Gastroesophageal sphincter (tissue), 4 donors: Measurements from ENCODE around the gene TALDO1. TPM values are rescaled to one million over a fixed set of nuclear protein-coding genes. Genes with fewer than 3 reads are reported as not detected.

Experiments used
- ATAC-seq: fragments of 150-250 bp; one replicate; pipeline ENCODE4 v1.9.1; 2016; ENCODE audit warnings: mild to moderate bottlenecking, moderate library complexity
- H3K27ac ChIP-seq, 4 donors: fragments of 200-600 bp; sonication (generic) in 3 of 4; 1 replicate in 3 of 4; 2 replicates in 1 of 4; pipeline ENCODE4 v1.5.1; 2016 to 2019
- H3K27me3 ChIP-seq: fragments of 200-600 bp; sonication (generic); one replicate; pipeline ENCODE4 v1.5.1; 2019
- H3K36me3 ChIP-seq, 2 donors: fragments of 200-600 bp; sonication (generic); one replicate each; pipeline ENCODE4 v1.5.1; 2019; ENCODE audit warnings: control low read depth in 1 of 2
- H3K4me1 ChIP-seq, 3 donors: fragments of 200-600 bp; sonication (generic); 1 replicate in 2 of 3; 2 replicates in 1 of 3; pipeline ENCODE4 v1.5.1; 2016 to 2019; ENCODE audit warnings: control low read depth in 2 of 3
- H3K4me3 ChIP-seq, 2 donors: fragments of 200-600 bp; sonication (generic); one replicate each; pipeline ENCODE4 v1.5.1; 2019; ENCODE audit warnings: mild to moderate bottlenecking in 1 of 2, moderate library complexity in 1 of 2
- H3K9me3 ChIP-seq, 3 donors: fragments of 200-600 bp; sonication (generic); one replicate each; pipeline ENCODE4 v1.5.1; 2017 to 2019; ENCODE audit warnings: control low read depth in 2 of 3
- CTCF ChIP-seq, 4 experiments: fragments of 200-600 bp in 2 of 4; fragments of 450-650 bp in 2 of 4; sonication (generic) in 1 of 4; IDR thresholded peaks; one replicate each; pipeline ENCODE4 v1.5.1; 2017 to 2019; ENCODE audit warnings: antibody characterized with exemption in 4 of 4, mild to moderate bottlenecking in 2 of 4, moderate library complexity in 2 of 4
- EP300 ChIP-seq: sonication (generic); formaldehyde crosslinking; IDR thresholded peaks from one replicate; pipeline ENCODE4 v1.6.1; 2017; ENCODE audit warnings: antibody characterized with exemption, mild to moderate bottlenecking
- POLR2A ChIP-seq, 2 donors: fragments of 450-650 bp; IDR thresholded peaks; one replicate each; pipeline ENCODE4 v1.6.1; 2017; ENCODE audit warnings: antibody characterized with exemption in 2 of 2, mild to moderate bottlenecking in 2 of 2, moderate library complexity in 1 of 2
- POLR2AphosphoS5 ChIP-seq: sonication (generic); formaldehyde crosslinking; IDR thresholded peaks from one replicate; pipeline ENCODE4 v1.6.1; 2017; ENCODE audit warnings: antibody characterized with exemption
- WGBS, 2 donors: methylation state at CpG; one replicate each; pipeline ENCODE4 v1.1.5; 2018; ENCODE audit warnings: low coverage in 1 of 2; 5-methylcytosine and 5-hydroxymethylcytosine counted together
- total RNA-seq, 4 donors: library from RNA; depleted of rRNA; stranded (reverse); fragments of >200 nt; gene quantifications; one replicate each; pipeline ENCODE4 v1.1.0, GENCODE V29; 2016

TALDO1 gene
- total RNA-seq = 100 to 1,000 TPM; 161 to 201 (median 185) TPM

- Histone ChIP-seq H3K4me1 (peaks cover 0 to 42% (median 15%) of the 10 kb centered on the region in 3 donors), H3K27me3 (no peaks in the 10 kb centered on the region), H3K4me3 (peak within 1 kb of the TSS; percentile 65 to 99), H3K9me3 (no peaks in the 10 kb centered on the region), H3K27ac (peak within 1 kb of the TSS; percentile 51 to 95 (median 86)), H3K36me3 (peaks cover 0 to 3% of the 10 kb centered on the region in 2 donors)
- peak; percentile 99 for ATAC-seq
- TF ChIP-seq EP300 (no peak), POLR2AphosphoS5 (peak; percentile 62), POLR2A (IDR thresholded peaks at IDR 0.05) (peak; percentile 84 to 85), CTCF (IDR thresholded peaks at IDR 0.05) (peak in 3 of 4 experiments; percentile 43 to 55 (median 50))
- 0% methylated on average over 3 of the region's 112 CpGs; no CpG with 5 or more reads in 1 of the 2 donors for WGBS, 2 donors
Measured at GRCh38 chr11:747158-748006, at the start of gene TALDO1. Gene TALDO1, plus strand, starts transcription at chr11:747464. Its CDS starts 18 bp downstream, at chr11:747482.

- ATAC-seq = no peak
- H3K27ac ChIP-seq = peak overlapping the region; percentile 83 to 99 (median 98)
- peaks cover 0 to 38% of the 10 kb centered on the region in 2 donors for H3K36me3 ChIP-seq
- peaks cover 0 to 62% (median 33%) of the 10 kb centered on the region in 3 donors for H3K4me1 ChIP-seq
- no peak for TF ChIP-seq EP300
- TF ChIP-seq POLR2A (IDR thresholded peaks at IDR 0.05) = no peak
- TF ChIP-seq POLR2AphosphoS5 = no peak
- no peak for TF ChIP-seq CTCF (IDR thresholded peaks at IDR 0.05)
- 14 to 40% methylated on average over 1 of the region's 11 CpGs for WGBS, 2 donors
- H3K9me3 ChIP-seq = no peaks in the 10 kb centered on the region
- H3K4me3 ChIP-seq = peak overlapping the region in 1 of 2 donors; percentile 9
- no peaks in the 10 kb centered on the region for H3K27me3 ChIP-seq
Measured at GRCh38 chr11:697811-698311, 49.4 kb upstream of the TALDO1 start.

DNA sequence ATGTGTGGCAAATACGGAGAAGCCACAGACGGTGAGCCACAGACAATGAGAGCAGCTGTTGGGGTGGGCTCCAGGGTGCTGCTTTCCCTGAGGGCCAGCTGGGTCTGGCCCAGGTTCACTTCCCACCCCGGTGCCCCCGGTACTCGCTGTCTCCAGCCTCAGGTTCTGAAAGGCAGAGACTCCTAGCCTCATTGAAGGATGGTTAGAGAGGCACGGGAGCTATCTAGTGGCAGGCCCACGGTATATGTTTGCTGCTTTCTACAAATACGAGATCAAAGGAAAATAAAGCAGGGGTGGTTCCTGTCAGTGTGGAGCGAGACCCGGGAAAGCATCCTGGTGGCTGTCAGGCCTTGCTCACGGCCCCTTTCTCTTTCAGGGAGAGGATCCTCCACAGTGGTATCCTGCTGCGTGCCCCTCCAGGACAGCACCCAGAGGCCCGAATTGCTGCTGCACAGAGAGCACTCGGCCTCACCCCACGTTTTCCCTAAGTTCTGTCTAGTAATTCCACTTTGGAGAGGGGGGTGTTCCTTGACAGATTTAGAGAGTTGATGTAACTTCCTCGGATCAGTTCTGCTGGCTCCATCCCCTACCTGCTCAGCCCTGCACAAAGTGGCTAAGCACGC, 48.7 kb upstream of the TALDO1 start:
- Histone ChIP-seq H3K27me3 (no peaks in the 10 kb centered on the region), H3K4me1 (peaks cover 0 to 62% (median 29%) of the 10 kb centered on the region in 3 donors), H3K9me3 (no peaks in the 10 kb centered on the region), H3K27ac (peak overlapping the region in 3 of 4 donors; percentile 98 to 99 (median 99)), H3K36me3 (peaks cover 0 to 46% of the 10 kb centered on the region in 2 donors), H3K4me3 (no peak overlapping the region)
- TF ChIP-seq EP300 (no peak), CTCF (IDR thresholded peaks at IDR 0.05) (no peak), POLR2A (IDR thresholded peaks at IDR 0.05) (no peak), POLR2AphosphoS5 (no peak)
- ATAC-seq = no peak
- 77% methylated on average over 9 to 14 of the region's 17 CpGs for WGBS, 2 donors

DNA sequence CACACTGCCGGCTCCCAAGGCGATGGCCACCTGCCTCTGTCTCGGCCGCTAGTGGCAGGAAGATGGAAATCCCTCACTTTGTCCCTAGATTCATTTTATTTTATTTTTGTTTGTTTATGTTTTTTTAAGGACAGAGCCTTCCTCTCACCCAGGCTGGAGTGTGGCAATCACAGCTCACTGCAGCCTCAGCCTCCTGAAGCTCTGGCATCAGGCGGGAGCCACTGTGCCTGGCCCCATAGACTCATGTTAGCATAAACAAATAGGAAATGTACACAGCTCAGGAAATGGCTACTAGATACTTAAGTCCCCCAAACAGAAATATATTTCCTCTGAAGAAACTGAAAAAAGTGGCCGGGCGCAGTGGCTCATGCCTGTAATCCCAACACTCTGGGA, 48.2 kb upstream of the TALDO1 start:
- H3K9me3 ChIP-seq = no peaks in the 10 kb centered on the region
- H3K27ac ChIP-seq = peak overlapping the region in 3 of 4 donors; percentile 98 to 99 (median 99)
- no peak for ATAC-seq
- peaks cover 0 to 60% (median 24%) of the 10 kb centered on the region in 3 donors for H3K4me1 ChIP-seq
- H3K36me3 ChIP-seq = peaks cover 0 to 51% of the 10 kb centered on the region in 2 donors
- H3K27me3 ChIP-seq = no peaks in the 10 kb centered on the region
- no peak overlapping the region for H3K4me3 ChIP-seq
- WGBS, 2 donors = 83 to 100% methylated on average over 1 to 3 of the region's 7 CpGs
- no peak for TF ChIP-seq POLR2A (IDR thresholded peaks at IDR 0.05)
- no peak for TF ChIP-seq POLR2AphosphoS5
- no peak for TF ChIP-seq CTCF (IDR thresholded peaks at IDR 0.05)
